Left kidney (tissue), 2 donors: ENCODE measurements around the gene HNF4A. TPM values are rescaled to one million over a fixed set of nuclear protein-coding genes. Genes with fewer than 3 reads are reported as not detected.
A peak's percentile ranks its signal among the peaks of the same experiment; 100 is the strongest.
"Not testable (repeated sequence)": the region's sequence is repeated elsewhere in the genome, so short reads cannot be mapped to it uniquely, and the experiment has no call there.

Source experiments
- DNase-seq: peaks from one replicate; pipeline ENCODE4 v3.0.0-alpha.2; 2013
- polyA plus RNA-seq: library from polyadenylated mRNA; unstranded; fragments of 120-200 nt; gene quantifications from one replicate; pipeline ENCODE4 v1.2.1, GENCODE V29; 2013; ENCODE audit not compliant: insufficient read length

HNF4A gene
- polyA plus RNA-seq, 1 donor = 57.9 TPM

DNA sequence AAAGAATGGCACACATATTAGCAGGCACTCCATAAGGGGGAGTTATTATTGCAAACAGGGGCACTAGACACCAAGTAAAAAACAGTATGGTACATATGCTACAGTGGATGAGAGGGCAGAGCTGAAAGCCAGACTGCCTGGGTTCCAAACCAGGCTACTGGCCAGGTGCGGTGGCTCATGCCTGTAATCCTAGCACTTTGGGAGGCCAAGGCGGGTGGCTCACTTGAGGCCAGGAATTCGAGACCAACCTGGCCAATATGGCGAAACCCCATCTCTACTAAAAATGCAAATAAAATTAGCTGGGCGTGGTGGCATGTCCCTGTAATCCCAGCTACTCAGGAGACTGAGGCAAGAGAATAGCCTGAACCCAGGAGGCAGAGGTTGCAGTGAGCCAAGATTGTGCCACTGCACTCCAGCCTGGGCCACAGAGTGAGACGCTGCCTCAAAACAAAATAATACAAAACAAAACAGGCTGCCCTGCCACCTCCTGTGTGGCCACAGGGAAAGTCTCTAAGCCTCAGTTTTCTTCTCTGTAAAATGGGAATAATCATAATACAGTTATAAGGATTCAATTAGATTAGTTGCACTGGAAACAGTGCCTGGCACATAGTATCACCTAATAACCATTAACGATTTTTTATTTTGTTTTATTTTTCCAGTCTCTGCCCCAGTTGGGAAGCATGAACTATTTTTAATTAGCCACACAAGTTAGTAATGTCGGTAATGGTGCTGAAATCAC, 112.7 kb downstream of the HNF4A start:
- DNase-seq = no peak

DNA sequence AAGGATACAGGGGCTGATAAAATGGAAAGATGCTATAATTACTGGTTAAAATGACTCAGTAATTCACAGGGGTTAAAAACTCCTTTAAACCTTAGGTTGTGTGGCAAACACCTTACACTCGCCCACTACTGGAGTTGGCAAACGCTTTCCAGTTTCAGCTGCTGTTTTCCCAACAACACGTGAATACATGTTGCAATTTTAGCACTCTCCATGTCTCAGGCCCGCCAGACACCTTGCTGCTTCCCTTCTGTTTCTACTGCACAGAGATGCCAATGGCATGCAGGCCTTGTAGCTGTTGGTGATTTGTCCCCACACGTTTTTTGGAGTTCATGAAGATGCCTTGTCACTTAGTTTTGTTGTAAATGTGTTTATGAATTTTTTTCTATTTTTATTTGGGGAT, 114.8 kb downstream of the HNF4A start:
- DNase-seq = no peak

DNA sequence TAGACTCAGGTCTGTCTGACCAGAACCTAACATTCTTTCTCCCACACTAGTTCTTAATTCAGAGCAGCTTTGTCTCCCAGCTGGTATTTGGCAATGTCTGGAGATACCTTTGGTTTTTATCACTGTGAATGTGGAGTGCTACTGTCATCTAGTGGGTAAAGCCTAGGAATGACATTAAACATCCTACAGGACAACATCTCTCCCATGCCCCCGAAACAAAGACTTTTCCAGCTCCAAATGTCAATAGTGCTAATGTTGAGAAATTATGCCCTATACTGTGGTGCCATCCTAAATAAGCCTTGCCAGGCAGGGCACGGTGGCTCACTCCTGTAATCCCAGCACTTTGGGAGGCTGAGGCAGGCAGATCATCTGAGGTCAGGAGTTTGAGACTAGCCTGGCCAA, 116.0 kb downstream of the HNF4A start:
- peak; percentile 20 for DNase-seq

DNA sequence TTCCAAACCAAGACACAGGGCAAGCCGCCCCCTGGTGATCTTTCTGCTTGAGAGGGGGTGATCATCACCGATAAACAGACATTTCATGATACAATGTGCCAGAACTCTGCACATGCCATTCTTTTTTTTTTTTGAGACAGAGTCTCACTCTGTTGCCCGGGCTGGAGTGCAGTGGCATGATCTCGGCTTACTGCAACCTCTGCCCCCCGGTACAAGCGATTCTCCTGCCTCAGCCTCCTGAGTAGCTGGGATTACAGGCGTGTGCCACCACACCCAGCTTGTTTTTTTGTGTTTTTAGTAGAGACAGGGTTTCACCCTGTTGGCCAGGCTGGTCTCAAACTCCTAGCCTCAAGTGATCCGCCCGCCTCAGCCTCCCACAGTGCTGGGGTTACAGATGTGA, 116.8 kb downstream of the HNF4A start:
- not testable (repeated sequence) for DNase-seq

DNA sequence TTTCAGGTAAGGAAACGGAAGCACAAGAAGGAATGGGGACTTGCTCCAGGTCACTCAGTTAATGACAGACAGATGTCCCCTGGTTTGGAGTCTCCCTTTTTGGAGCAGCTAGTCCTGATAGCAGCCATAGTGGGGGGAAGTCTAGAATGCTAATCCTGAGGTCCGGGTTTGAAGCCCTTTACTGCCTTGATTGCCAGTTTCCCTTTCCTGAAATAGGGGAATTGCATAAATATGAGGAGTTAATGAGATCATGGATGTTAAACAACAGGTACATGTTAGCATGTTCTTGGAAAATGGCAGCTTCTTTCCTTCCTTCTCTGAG, 119.8 kb downstream of the HNF4A start:
- DNase-seq = no peak

DNA sequence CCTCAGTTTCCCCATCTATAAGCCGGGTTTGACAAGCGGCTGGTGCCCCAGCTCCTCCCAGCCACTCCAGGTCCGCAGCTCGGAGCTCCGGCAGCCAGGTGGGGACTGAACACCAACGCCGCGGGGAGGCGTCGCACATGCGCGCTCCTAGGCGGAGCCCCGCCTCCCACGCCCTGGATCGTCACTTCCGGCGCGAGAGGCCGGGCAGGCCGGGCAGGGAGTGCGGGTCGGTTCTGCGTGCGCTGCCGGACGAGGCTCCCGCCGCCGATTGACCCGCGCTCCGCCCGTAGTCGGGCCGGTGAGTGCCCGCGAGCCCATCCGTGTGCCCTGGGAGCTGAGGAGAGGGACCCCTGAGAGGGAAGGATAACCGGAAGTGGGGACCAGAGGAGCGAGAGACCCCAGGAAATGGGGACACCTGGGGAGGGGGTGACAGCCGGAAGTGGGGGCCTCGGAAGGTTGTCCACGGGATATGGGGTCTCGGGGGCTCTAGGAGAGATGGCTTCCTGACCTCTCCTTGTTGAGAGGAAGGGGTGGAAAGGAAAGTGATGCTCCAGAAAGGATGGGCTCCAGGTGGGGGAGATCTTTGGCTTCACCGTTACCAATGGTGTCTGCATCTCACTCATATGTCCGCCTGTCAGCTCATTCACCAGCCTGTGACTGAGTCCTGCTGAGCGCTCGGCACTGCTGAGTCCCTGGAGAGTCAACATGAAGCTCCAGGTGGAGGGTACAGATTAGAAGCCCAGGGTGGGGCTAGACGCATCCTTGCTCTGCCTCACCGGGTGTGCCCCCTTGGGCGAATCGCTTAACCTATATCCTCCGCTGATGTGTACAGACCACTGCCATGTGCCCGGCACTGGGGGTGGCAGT, 120.4 kb downstream of the HNF4A start, which contains the start of gene TTPAL:
TTPAL (plus strand) TSS at position 181 of the 867 bp plus-strand sequence. CDS start 4,126 bp downstream, outside the sequence.
- peak; percentile 85 for DNase-seq

DNA sequence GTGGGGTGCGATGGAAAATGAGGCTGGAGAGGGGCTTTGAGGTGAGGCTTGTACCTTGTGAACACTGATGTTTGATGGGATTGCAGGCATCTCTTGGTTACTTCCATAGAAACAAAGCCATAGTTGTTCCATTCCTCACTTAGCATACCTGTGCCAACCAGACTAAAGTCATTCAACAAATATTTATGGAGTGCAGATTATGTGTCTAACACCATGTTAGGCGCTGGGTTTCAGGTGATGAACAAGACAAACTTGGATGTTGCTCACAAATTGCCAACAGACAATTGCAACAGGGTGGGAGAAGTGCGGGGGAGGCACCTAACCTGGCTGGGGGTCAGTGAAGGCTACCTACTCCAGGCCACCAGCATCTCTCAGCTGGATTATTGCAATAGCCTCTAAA, 121.7 kb downstream of the HNF4A start:
- DNase-seq = no peak

DNA sequence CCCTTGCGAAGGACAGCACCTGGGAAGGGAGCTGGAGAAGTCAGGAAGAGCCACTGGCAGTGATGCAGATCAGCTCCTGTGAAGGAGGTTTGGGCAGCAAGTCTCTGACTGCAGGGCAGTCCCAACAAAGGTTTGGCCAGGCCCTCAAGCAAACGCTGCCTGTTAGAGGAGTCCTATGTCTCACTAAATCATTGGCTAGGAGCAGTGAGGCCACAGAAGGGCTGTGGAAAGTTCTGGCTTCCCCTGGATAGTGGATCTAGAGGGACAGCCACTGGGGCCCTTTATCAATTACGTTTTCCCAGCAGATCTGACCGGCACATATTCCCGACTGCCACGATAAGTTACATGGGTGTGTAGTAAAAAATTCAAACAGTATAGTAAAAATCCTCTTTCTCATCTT, 122.7 kb downstream of the HNF4A start:
- DNase-seq = no peak

DNA sequence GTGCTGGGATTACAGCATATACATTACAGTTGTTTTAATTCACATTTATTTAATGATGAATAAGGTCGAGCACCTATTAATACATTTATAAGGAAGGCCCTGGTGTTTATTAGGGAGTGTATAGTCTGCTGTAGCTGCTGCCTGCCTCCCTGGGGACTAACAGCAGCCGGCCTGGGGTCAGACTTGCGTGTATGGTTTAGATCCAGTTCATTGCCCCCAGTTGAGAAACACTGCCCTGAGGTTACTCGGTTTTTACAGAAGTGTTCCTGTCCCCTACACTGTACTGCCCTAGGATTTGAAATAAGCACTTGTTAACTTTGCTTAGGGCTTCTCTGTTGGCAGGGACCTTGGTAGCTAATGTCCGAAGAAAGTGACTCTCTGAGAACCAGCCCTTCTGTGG, 124.1 kb downstream of the HNF4A start:
- no peak for DNase-seq

DNA sequence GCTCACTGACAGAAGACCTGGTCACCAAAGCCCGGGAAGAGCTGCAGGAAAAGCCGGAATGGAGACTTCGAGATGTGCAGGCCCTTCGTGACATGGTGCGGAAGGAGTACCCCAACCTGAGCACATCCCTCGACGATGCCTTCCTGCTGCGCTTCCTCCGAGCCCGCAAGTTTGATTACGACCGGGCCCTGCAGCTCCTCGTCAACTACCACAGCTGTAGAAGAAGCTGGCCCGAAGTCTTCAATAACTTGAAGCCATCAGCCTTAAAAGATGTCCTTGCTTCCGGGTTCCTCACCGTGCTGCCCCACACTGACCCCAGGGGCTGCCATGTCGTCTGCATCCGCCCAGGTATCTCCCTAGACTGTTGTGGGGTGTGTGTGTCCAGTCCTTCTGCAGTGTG, 124.6 kb downstream of the HNF4A start:
- no peak for DNase-seq

DNA sequence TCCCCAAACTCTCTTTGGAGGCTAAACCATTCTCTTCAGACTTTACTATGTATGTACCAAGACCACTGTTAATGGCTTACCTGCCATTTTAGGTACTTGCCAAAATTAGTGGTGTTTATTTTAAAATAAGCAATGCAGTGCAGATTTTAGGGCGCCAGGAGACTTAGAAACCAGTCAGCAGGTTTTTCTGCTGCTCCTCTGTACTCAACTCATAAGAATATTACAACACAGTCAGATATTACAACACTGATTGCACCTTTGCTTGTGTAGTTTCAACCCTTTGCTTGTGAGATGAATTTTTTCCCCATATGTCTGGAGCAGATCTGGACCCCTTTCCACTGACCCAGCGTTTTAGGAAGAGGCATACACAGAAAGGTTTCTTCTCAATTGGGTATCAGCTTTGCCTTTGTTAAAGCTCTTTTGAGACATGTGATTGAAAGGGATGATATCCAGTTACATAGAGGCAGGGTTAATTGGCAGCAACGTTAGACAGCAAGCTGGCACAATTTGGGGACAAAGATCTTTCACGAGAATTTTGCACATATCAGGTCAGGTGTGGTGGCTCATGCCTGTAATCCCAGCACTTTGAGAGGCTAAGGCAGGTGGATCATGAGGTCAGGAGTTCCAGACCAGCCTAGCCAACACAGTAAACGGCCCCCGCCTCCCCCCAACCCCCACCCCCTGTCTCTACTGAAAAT, 126.4 kb downstream of the HNF4A start:
- no peak for DNase-seq

DNA sequence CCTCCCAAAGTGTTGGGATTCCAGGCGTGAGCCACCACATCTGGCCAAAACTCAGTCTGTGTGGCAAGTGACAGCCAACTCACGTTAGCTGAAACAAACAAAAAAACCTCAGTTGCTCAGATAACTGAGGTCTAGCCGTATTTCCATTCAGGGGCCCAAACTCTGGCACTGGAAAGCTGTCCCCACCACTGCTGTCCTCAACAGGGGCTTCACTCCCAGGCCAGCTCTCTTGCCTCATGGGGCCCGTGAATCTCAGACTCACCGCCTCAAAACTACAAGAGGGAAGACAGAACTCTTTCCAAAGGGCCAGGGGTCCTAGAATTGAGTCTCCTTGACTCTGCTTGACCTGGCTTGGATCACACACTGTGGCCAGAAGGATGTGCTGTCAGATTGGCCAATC, 127.6 kb downstream of the HNF4A start:
- no peak for DNase-seq

Other genes with a start within 250 kb of the HNF4A start
- 1.4 TPM for gene JPH2, start 168.5 kb upstream of the HNF4A start, polyA plus RNA-seq
- gene OSER1, start 144.9 kb upstream of the HNF4A start, polyA plus RNA-seq = 54.8 TPM
- 0.53 TPM for gene GDAP1L1, start 108.4 kb upstream of the HNF4A start, polyA plus RNA-seq
- gene FITM2, start 44.5 kb upstream of the HNF4A start, polyA plus RNA-seq = 9.6 TPM
- gene R3HDML, start 18.7 kb upstream of the HNF4A start, polyA plus RNA-seq = 0.73 TPM
- gene TTPAL, start 120.2 kb downstream of the HNF4A start, polyA plus RNA-seq = 15.7 TPM
- gene SERINC3, start 166.4 kb downstream of the HNF4A start, polyA plus RNA-seq = 68.4 TPM
- 54.1 TPM for gene PKIG, start 226.9 kb downstream of the HNF4A start, polyA plus RNA-seq